Right lobe of liver (tissue), 6 donors: Measurements from ENCODE around the gene AOC2. TPM values are rescaled to one million over a fixed set of nuclear protein-coding genes. Genes with fewer than 3 reads are reported as not detected.

ENCODE experiments used
- ATAC-seq, 4 donors: fragments of 200-7000 bp; cut with Tn5 transposase; one replicate each; pipeline ENCODE4 v1.9.1; 2020; ENCODE audit warnings: mild to moderate bottlenecking in 4 of 4, moderate library complexity in 4 of 4
- DNase-seq, 3 donors: peaks; one replicate each; pipeline ENCODE4 v3.0.0-alpha.2; 2020
- H3K27ac ChIP-seq, 3 donors: fragments of 200-600 bp; one replicate each; pipeline ENCODE4 v1.8.0; 2022
- H3K27me3 ChIP-seq, 2 donors: fragments of 200-600 bp; one replicate each; pipeline ENCODE4 v1.8.0; 2022
- H3K36me3 ChIP-seq, 4 donors: fragments of 200-600 bp; sonication (generic) in 1 of 4; one replicate each; pipeline versions ENCODE4 v1.5.1 to v1.8.0; 2017 to 2022; ENCODE audit warnings: control low read depth in 1 of 4
- H3K4me1 ChIP-seq, 4 donors: fragments of 200-600 bp; sonication (generic) in 1 of 4; one replicate each; pipeline versions ENCODE4 v1.5.1 to v1.8.0; 2017 to 2022; ENCODE audit warnings: control low read depth in 1 of 4
- H3K4me3 ChIP-seq, 3 donors: fragments of 200-600 bp; one replicate each; pipeline ENCODE4 v1.8.0; 2022
- H3K9me3 ChIP-seq, 4 donors: fragments of 200-600 bp; sonication (generic) in 1 of 4; one replicate each; pipeline versions ENCODE4 v1.5.1 to v1.8.0; 2017 to 2022; ENCODE audit warnings: control low read depth in 1 of 4
- CTCF ChIP-seq, 4 donors: fragments of 200-600 bp in 3 of 4; fragments of 450-650 bp in 1 of 4; IDR thresholded peaks; one replicate each; pipeline versions ENCODE4 v1.5.1 to v1.8.0; 2016 to 2022; ENCODE audit warnings: antibody characterized with exemption in 4 of 4, mild to moderate bottlenecking in 2 of 4
- POLR2A ChIP-seq: fragments of 450-650 bp; IDR thresholded peaks from one replicate; pipeline ENCODE4 v1.6.1; 2017; ENCODE audit warnings: antibody characterized with exemption, mild to moderate bottlenecking
- WGBS: methylation state at CpG from one replicate; pipeline ENCODE4 v1.1.6; 2018; ENCODE audit warnings: low coverage, low lambda C conversion rate; ENCODE audit not compliant: insufficient coverage; ENCODE audit errors: missing lambda C conversion rate; 5-methylcytosine and 5-hydroxymethylcytosine counted together
- intact Hi-C, 2 donors: fragments of 100-400 bp; cut with DNase I; formaldehyde crosslinking; loops; one replicate each; pipeline versions ENCODE4 v1.11.2 to v1.14.1; 2022
- total RNA-seq, 6 experiments: library from RNA; depleted of rRNA in 2 of 6; stranded (reverse); fragments of >200 nt in 2 of 6; fragmentation: NEBNext Ultra II Directional in 3 of 6; extraction: Animal tissue kit (Norgen Biotek cat#: 25700) in 3 of 6; gene quantifications; one replicate each; pipeline versions ENCODE4 v1.1.0 to v1.2.4, GENCODE V29; 2016 to 2023
- donor health status: DM: no; HTN: yes; CAD: no.
- donor health status: DM: no; HTN: no; CAD: no.
- donor health status: DM: no; HTN: no; CAD: no.
- donor health status: DM: no; HTN: yes; CAD: no.
- donor health status: DM: no; HTN: yes; CAD: no.

The AOC2 gene
- total RNA-seq, 6 experiments from 2014 or later: 0.62 to 2.0 (median 1.4) TPM

- Histone ChIP-seq H3K27me3 (no peaks in the 10 kb centered on the region), H3K36me3 (peaks cover 0 to 12% (median 4%) of the 10 kb centered on the region in 4 donors), H3K4me3 (no peak overlapping the region), H3K9me3 (no peaks in the 10 kb centered on the region), H3K27ac (no peak overlapping the region), H3K4me1 (peaks cover 0 to 32% (median 6%) of the 10 kb centered on the region in 4 donors)
- 75% methylated on average over 4 of the region's 10 CpGs for WGBS
- TF ChIP-seq POLR2A: no peak
- no peak for TF ChIP-seq CTCF (IDR thresholded peaks at IDR 0.05)
- intact Hi-C loops: no loop called here
- DNase-seq: no peak
- ATAC-seq: no peak
Measured at GRCh38 chr17:42877037-42877436, 32.7 kb downstream of the AOC2 start.

GRCh38 chr17:42878123-42878880 lies 33.9 kb downstream of the AOC2 start:
- 32% methylated on average over 8 of the region's 13 CpGs for WGBS
- peak overlapping the region in 1 of 3 donors; percentile 16 for H3K4me3 ChIP-seq
- peak; percentile 87 to 91 (median 88) for ATAC-seq
- no peak for TF ChIP-seq CTCF (IDR thresholded peaks at IDR 0.05)
- no peaks in the 10 kb centered on the region for H3K27me3 ChIP-seq
- H3K27ac ChIP-seq: peak overlapping the region in 2 of 3 donors; percentile 47 to 66
- H3K9me3 ChIP-seq: no peaks in the 10 kb centered on the region
- intact Hi-C loops: no loop called here
- peak; percentile 75 to 91 (median 89) for DNase-seq
- H3K36me3 ChIP-seq: peaks cover 0 to 8% (median 3%) of the 10 kb centered on the region in 4 donors
- H3K4me1 ChIP-seq: peaks cover 0 to 33% (median 6%) of the 10 kb centered on the region in 4 donors

GRCh38 chr17:42878924-42879595 lies 34.7 kb downstream of the AOC2 start:
- H3K36me3 ChIP-seq: peaks cover 0 to 8% (median 0%) of the 10 kb centered on the region in 4 donors
- H3K4me3 ChIP-seq: no peak overlapping the region
- DNase-seq: no peak
- 84% methylated on average over 5 of the region's 8 CpGs for WGBS
- H3K9me3 ChIP-seq: no peaks in the 10 kb centered on the region
- peak overlapping the region in 1 of 3 donors; percentile 47 for H3K27ac ChIP-seq
- TF ChIP-seq POLR2A (no peak), CTCF (IDR thresholded peaks at IDR 0.05) (no peak)
- intact Hi-C loops: no loop called here
- no peak for ATAC-seq
- peaks cover 0 to 33% (median 6%) of the 10 kb centered on the region in 4 donors for H3K4me1 ChIP-seq
- H3K27me3 ChIP-seq: no peaks in the 10 kb centered on the region

- intact Hi-C loops: no loop called here
- no peak for DNase-seq
- no peak overlapping the region for H3K4me3 ChIP-seq
- ATAC-seq: peak in 1 of 4 donors; percentile 10
- peaks cover 0 to 33% (median 6%) of the 10 kb centered on the region in 4 donors for H3K4me1 ChIP-seq
- no peaks in the 10 kb centered on the region for H3K9me3 ChIP-seq
- no peak for TF ChIP-seq CTCF (IDR thresholded peaks at IDR 0.05)
- no peak for TF ChIP-seq POLR2A
- H3K27ac ChIP-seq: no peak overlapping the region
- peaks cover 0 to 8% (median 0%) of the 10 kb centered on the region in 4 donors for H3K36me3 ChIP-seq
- H3K27me3 ChIP-seq: no peaks in the 10 kb centered on the region
- WGBS: 79% methylated on average over 2 of the region's 6 CpGs
Measured at GRCh38 chr17:42879596-42879985, 35.2 kb downstream of the AOC2 start.
